H9 (cell line): ENCODE data around the gene CASP10. TPM values are rescaled to one million over a fixed set of nuclear protein-coding genes. Genes with fewer than 3 reads are reported as not detected.

Source experiments
- DNase-seq: peaks from one replicate; pipeline ENCODE4 v3.0.0-alpha.2; 2017
- H2AFZ ChIP-seq: one replicate; pipeline ENCODE4 v1.6.1; 2013; ENCODE audit warnings: mild to moderate bottlenecking, low read length, control low read depth, moderate library complexity
- H2AK5ac ChIP-seq: 2 replicates; pipeline ENCODE4 v1.6.1; 2013; ENCODE audit warnings: low read length, control low read depth, mixed read lengths; ENCODE audit not compliant: insufficient read length
- H2BK120ac ChIP-seq: one replicate; pipeline ENCODE4 v1.6.1; 2013; ENCODE audit warnings: low read depth, mild to moderate bottlenecking, low read length, control low read depth, inconsistent platforms; ENCODE audit not compliant: poor library complexity, severe bottlenecking
- H2BK12ac ChIP-seq: 2 replicates; pipeline ENCODE4 v1.6.1; 2013; ENCODE audit warnings: low read length, control low read depth, mixed read lengths, low read depth; ENCODE audit not compliant: insufficient read length
- H2BK15ac ChIP-seq: 2 replicates; pipeline ENCODE4 v1.6.1; 2013; ENCODE audit warnings: low read depth, low read length, control low read depth
- H2BK20ac ChIP-seq: one replicate; pipeline ENCODE4 v1.6.1; 2013; ENCODE audit warnings: low read depth, mild to moderate bottlenecking, low read length, control low read depth, inconsistent platforms; ENCODE audit not compliant: poor library complexity, severe bottlenecking
- H2BK5ac ChIP-seq: 2 replicates; pipeline ENCODE4 v1.6.1; 2013; ENCODE audit warnings: low read length, control low read depth, mixed read lengths; ENCODE audit not compliant: insufficient read length
- H3K14ac ChIP-seq: 2 replicates; pipeline ENCODE4 v1.6.1; 2013; ENCODE audit warnings: low read length, control low read depth; ENCODE audit not compliant: insufficient read depth
- H3K18ac ChIP-seq: 2 replicates; pipeline ENCODE4 v1.6.1; 2013; ENCODE audit warnings: low read depth, mild to moderate bottlenecking, mixed read lengths, low read length, control low read depth; ENCODE audit not compliant: insufficient read length
- H3K23ac ChIP-seq: 2 replicates; pipeline ENCODE4 v1.6.1; 2013; ENCODE audit warnings: low read length, control low read depth, mixed read lengths, low read depth; ENCODE audit not compliant: insufficient read length
- H3K23me2 ChIP-seq: 2 replicates; pipeline ENCODE4 v1.6.1; 2013; ENCODE audit warnings: low read depth, mild to moderate bottlenecking, mixed read lengths, low read length, control low read depth; ENCODE audit not compliant: insufficient read length, poor library complexity, severe bottlenecking
- H3K27ac ChIP-seq: 2 replicates; pipeline ENCODE4 v1.5.1; 2013; ENCODE audit warnings: low read length, control low read depth, mixed read lengths, low read depth; ENCODE audit not compliant: insufficient read length
- H3K27me3 ChIP-seq: 2 replicates; pipeline ENCODE4 v1.6.1; 2013; ENCODE audit warnings: low read length, control low read depth, inconsistent platforms; ENCODE audit not compliant: insufficient read depth
- H3K4ac ChIP-seq: 2 replicates; pipeline ENCODE4 v1.6.1; 2013; ENCODE audit warnings: low read depth, mild to moderate bottlenecking, control low read depth, inconsistent platforms, low read length, moderate library complexity
- H3K4me1 ChIP-seq: 2 replicates; pipeline ENCODE4 v1.6.1; 2013; ENCODE audit warnings: low read length, control low read depth, inconsistent platforms; ENCODE audit not compliant: insufficient read depth
- H3K4me2 ChIP-seq: 2 replicates; pipeline ENCODE4 v1.6.1; 2013; ENCODE audit warnings: low read length, control low read depth, mixed read lengths; ENCODE audit not compliant: insufficient read length, insufficient read depth
- H3K56ac ChIP-seq: 2 replicates; pipeline ENCODE4 v1.6.1; 2013; ENCODE audit warnings: low read depth, mild to moderate bottlenecking, mixed read lengths, low read length, control low read depth; ENCODE audit not compliant: insufficient read length
- H3K79me1 ChIP-seq: 2 replicates; pipeline ENCODE4 v1.6.1; 2013; ENCODE audit warnings: low read depth, mild to moderate bottlenecking, moderate library complexity, low read length, control low read depth, inconsistent platforms; ENCODE audit not compliant: insufficient read depth, poor library complexity, severe bottlenecking
- H3K79me2 ChIP-seq: 2 replicates; pipeline ENCODE4 v1.6.1; 2013; ENCODE audit warnings: low read length, control low read depth, inconsistent platforms; ENCODE audit not compliant: insufficient read depth
- H3K9ac ChIP-seq: 2 replicates; pipeline ENCODE4 v1.6.1; 2013; ENCODE audit warnings: low read length, control low read depth, mixed read lengths; ENCODE audit not compliant: insufficient read length; ENCODE audit errors: extremely low read depth
- H3K9me3 ChIP-seq: one replicate; pipeline ENCODE4 v1.6.1; 2013; ENCODE audit warnings: low read depth, low read length, inconsistent platforms; ENCODE audit not compliant: control insufficient read depth
- H3T11ph ChIP-seq: one replicate; pipeline ENCODE4 v1.6.1; 2013; ENCODE audit warnings: mild to moderate bottlenecking, low read length, control low read depth, inconsistent platforms
- H4K20me1 ChIP-seq: one replicate; pipeline ENCODE4 v1.6.1; 2013; ENCODE audit not compliant: control insufficient read depth, insufficient read length, insufficient read depth
- H4K5ac ChIP-seq: 2 replicates; pipeline ENCODE4 v1.6.1; 2013; ENCODE audit warnings: low read depth, mild to moderate bottlenecking, mixed read lengths, low read length, control low read depth; ENCODE audit not compliant: insufficient read length
- H4K8ac ChIP-seq: replicated peaks from 2 replicates; pipeline ENCODE4 v1.6.1; 2013; ENCODE audit warnings: low read length, control low read depth, mixed read lengths, low read depth; ENCODE audit not compliant: insufficient read length
- H4K91ac ChIP-seq: 2 replicates; pipeline ENCODE4 v1.6.1; 2013; ENCODE audit warnings: low read depth, mild to moderate bottlenecking, moderate library complexity, mixed read lengths, low read length, control low read depth; ENCODE audit not compliant: insufficient read length
- H3K27ac Mint-ChIP-seq, 3 experiments: 2 replicates in 2 of 3; 3 replicates in 1 of 3; pipeline ENCODE4 v1.8.0; 2020 to 2021; ENCODE audit warnings: mixed read lengths in 3 of 3, mild to moderate bottlenecking in 1 of 3, moderate library complexity in 1 of 3
- H3K27me3 Mint-ChIP-seq: 2 replicates; pipeline ENCODE4 v1.8.0; 2021; ENCODE audit warnings: low read depth, mild to moderate bottlenecking, moderate library complexity, mixed read lengths
- H3K36me3 Mint-ChIP-seq, 3 experiments: 2 replicates in 2 of 3; 3 replicates in 1 of 3; pipeline ENCODE4 v1.8.0; 2020 to 2021; ENCODE audit warnings: low read depth in 3 of 3, mixed read lengths in 3 of 3; ENCODE audit not compliant: insufficient read depth in 1 of 3
- H3K4me1 Mint-ChIP-seq, 2 experiments: 2 replicates each; pipeline ENCODE4 v1.8.0; 2020; ENCODE audit warnings: mixed read lengths in 2 of 2
- H3K4me3 Mint-ChIP-seq, 2 experiments: 2 replicates in 1 of 2; 3 replicates in 1 of 2; pipeline ENCODE4 v1.8.0; 2020 to 2021; ENCODE audit warnings: mild to moderate bottlenecking in 2 of 2, mixed read lengths in 2 of 2, moderate library complexity in 1 of 2
- H3K9me3 Mint-ChIP-seq, 2 experiments: 2 replicates in 1 of 2; 3 replicates in 1 of 2; pipeline ENCODE4 v1.8.0; 2020; ENCODE audit warnings: mild to moderate bottlenecking in 2 of 2, mixed read lengths in 2 of 2, moderate library complexity in 1 of 2
- CTCF ChIP-seq: fragments of 200-600 bp; sonication (generic); conservative IDR thresholded peaks from 3 replicates; pipeline ENCODE4 v1.8.0; 2021; ENCODE audit warnings: antibody characterized with exemption, mild to moderate bottlenecking
- WGBS: extraction: QIAGEN DNeasy Blood & Tissue Kit; methylation state at CpG from one replicate; pipeline ENCODE4 v1.1.7; 2013; ENCODE audit warnings: missing lambda C conversion rate, low lambda C conversion rate, mixed read lengths; ENCODE audit not compliant: insufficient read length; ENCODE audit errors: extremely low coverage; 5-methylcytosine and 5-hydroxymethylcytosine counted together
- total RNA-seq: library from RNA; stranded (reverse); gene quantifications from 2 replicates; pipeline ENCODE4 v1.2.1, GENCODE V29; 2021

The CASP10 gene
- total RNA-seq, 1 experiment from 2014 or later: 2.7 TPM

- no peaks in the 10 kb centered on the region for H3K4me1 ChIP-seq
- H3K27ac ChIP-seq: no peak overlapping the region
- no peaks in the 10 kb centered on the region for H3K79me1 ChIP-seq
- no peaks in the 10 kb centered on the region for H3K23me2 ChIP-seq
- no peak overlapping the region for H3K56ac ChIP-seq
- H3K4me3 Mint-ChIP-seq: no peak overlapping the region
- H3K18ac ChIP-seq: no peak overlapping the region
- H3K23ac ChIP-seq: no peak overlapping the region
- H2BK5ac ChIP-seq: no peak overlapping the region
- H4K91ac ChIP-seq: no peak overlapping the region
- no peak overlapping the region for H4K8ac ChIP-seq
- no peak overlapping the region for H3T11ph ChIP-seq
- no peaks in the 10 kb centered on the region for H3K27me3 ChIP-seq
- H3K79me2 ChIP-seq: no peaks in the 10 kb centered on the region
- no peak overlapping the region for H3K9ac ChIP-seq
- no peak for TF ChIP-seq CTCF
- H3K36me3 Mint-ChIP-seq: peaks cover 0 to 17% (median 1%) of the 10 kb centered on the region in 3 experiments; a peak in 4 of 7 replicates
- H3K4me2 ChIP-seq: no peak overlapping the region
- H2AFZ ChIP-seq: no peak overlapping the region
- H3K4me1 Mint-ChIP-seq: no peaks in the 10 kb centered on the region
- peaks cover 3 to 4% of the 10 kb centered on the region in 2 experiments; a peak in 2 of 5 replicates for H3K9me3 Mint-ChIP-seq
- no peak overlapping the region for H2BK20ac ChIP-seq
- H3K27me3 Mint-ChIP-seq: no peaks in the 10 kb centered on the region
- no peak overlapping the region for H2BK120ac ChIP-seq
- no CpG with 5 or more reads among the region's 5 CpGs for WGBS
- no peak for DNase-seq
- no peak overlapping the region for H4K5ac ChIP-seq
- peaks cover 4% of the 10 kb centered on the region for H3K9me3 ChIP-seq
- H2BK15ac ChIP-seq: no peak overlapping the region
- peak overlapping the region in 1 of 3 experiments; percentile 40; a peak in 1 of 7 replicates for H3K27ac Mint-ChIP-seq
- no peak overlapping the region for H2BK12ac ChIP-seq
- H2AK5ac ChIP-seq: no peak overlapping the region
- no peaks in the 10 kb centered on the region for H4K20me1 ChIP-seq
- H3K4ac ChIP-seq: no peak overlapping the region
- no peak overlapping the region for H3K14ac ChIP-seq
Measured at GRCh38 chr2:201244829-201245228, 61.9 kb downstream of the CASP10 start.
